CD4-positive, alpha-beta T cell treated with Interleukin-1 beta for 1 hour (primary cell): ENCODE measurements around the gene CCDC34.

Experiments used
- DNase-seq, 2 donors: peaks; one replicate each; pipeline ENCODE4 v3.0.0-alpha.2; 2020 to 2022

CCDC34 gene

DNA sequence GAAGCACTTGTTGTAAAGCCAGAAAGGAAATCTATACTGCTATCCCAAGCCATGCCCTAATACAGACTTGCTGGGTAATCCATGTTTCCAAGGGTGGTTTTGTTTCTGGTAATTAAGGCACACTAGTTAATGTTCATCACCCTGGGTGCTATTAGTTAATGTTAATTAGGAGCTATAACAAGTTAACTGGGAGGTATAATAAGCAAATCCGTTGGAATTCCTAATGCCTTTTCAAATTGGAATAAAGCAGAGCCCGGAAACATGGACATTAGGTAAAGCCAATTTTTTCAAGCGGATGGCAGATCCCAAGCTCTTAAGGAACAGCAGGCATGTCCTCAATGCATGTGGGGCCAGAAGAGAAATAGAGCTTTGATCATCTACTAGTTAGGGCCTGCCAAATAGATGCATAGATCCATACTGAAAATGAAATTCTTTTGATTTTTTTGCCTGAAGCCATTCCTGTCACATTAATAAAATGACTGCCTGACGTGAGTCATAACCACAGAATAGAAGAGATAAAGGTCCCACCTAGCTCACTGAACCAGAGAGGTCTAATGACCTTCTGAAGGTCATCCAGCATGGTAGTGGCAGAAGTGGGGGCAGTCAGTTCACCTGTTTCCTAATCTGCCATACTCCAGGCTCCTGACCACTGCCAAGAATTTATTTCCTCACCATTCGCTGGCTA is 28.5 kb upstream of the CCDC34 start:
- no peak for DNase-seq

DNA sequence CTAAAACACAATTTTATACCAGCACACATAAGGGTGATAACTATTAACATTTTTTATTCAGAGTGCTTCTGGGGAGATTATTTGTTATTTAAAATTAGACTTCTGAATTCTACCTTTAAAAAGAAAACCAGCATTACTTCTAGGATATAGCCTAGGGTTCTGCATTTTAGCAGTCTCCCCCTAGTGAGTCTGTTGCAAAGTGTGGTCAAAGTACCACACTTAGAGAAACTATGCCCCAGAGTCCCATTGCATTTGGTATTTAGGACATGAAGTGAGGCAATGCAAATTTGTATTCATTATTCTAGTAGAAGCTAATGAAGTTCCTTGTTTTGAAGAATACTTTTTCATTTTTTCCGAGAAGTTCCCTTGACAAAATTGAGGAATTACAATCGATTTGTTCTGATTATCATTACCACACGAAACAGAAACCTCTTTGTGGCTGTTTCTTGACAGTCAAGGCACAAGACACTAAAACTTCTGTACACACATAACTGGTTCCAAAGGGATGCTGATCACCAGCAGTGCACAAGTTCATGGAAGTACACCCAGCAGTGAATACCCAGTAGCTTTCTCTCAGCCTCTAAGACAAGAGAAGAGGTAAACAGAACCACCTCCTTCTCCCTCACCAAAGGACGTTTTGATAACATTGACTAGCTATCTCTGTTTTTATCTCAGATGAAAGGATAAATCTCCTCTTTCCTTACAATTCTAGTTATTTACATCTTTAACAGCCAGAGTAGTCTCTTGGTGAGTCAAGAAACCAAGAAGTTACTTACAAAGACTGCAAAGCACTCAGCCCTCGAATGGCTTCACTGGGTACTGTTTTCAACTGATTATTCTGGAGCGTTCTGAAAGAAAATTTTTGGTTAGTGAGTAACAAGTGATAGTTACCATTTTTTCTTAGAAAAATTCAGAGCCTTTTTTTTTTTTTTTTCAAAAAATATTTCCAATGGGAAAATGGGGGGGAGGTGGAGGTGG is 27.6 kb upstream of the CCDC34 start:
- DNase-seq = no peak

DNA sequence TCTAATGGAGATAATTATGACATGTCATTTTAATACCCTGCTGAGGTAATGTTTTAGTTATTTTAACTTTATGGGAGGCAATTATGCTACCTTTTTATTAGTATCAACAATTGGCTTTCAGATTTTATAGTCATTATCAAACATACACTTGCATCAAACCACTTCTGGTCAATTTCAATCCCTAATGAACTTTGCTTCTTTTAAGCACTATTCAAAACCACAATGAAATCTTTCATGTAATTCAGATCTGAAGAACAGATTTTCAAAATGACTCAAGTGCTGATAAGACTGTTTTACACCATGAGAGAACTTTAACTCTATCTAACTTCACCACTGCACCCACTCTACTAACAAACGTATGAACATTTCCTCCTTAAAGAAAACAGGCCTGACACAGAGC is 25.9 kb upstream of the CCDC34 start:
- no peak for DNase-seq

DNA sequence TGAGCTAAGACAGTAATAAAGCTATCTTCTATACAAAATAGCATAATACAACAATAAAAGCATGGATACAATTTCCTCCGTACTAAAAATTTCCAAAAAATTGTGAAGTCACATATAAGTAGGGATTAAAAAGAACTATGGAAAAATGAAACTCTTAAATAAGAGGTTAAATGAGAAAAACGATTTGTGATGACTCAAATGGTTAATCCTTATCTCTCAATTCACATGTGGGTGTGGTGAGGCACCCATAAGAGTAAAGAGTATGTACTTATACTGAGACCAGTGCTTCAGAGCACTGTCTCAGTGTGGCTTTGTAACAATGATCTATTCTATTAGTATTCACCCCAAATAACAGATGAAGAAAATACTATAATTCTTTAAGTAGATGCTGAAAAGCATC is 25.0 kb upstream of the CCDC34 start:
- no peak for DNase-seq

DNA sequence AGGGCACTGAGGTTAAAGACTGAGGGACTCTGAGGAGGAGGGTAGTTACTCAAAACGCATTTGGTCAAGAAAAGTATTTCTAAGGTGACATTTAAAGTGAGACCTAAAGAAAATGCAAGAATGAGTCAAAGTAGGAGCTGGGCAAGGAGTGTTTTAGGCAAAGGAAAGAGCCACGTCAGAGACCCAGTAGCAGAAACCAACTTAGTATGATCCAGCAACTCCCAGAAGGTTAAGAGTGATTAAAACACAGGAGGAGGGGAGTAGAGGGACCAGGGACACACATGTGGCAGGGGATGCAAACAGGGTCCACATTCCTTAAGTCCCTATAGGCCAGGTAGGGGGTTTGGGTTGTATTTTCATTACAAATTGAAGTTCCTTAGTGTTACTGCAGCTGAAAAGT is 24.3 kb upstream of the CCDC34 start:
- DNase-seq = no peak

DNA sequence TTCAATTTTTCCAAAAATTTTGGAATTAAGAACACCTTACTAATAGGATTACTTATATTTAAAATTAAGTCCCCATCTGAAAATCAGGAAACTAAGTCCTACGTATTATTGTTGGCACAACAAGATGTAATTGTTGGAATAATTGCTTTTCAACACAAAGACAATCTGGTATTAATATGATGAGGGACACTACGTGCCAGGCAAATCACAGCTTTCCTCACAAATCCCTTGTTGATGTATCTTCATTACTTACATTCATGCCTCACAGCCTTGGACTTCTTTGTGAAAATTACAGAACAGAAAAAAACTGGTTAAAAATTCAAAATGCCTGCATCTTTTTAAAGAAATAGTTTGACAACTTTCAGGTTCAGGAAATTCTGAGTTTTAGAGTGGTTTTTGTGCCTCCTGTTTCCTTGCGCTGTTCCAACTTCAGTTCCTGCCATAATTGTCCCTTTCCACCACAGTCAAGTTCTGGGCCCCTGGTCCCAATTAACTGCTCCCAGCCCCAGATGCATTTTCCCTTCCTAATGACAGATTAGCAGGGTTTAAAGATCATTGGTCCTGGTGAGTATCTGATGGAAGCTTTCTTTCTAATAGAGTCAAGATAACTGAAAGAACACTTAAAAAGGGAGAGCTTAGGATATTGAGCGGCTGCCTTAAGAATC is 23.3 kb upstream of the CCDC34 start:
- no peak for DNase-seq

DNA sequence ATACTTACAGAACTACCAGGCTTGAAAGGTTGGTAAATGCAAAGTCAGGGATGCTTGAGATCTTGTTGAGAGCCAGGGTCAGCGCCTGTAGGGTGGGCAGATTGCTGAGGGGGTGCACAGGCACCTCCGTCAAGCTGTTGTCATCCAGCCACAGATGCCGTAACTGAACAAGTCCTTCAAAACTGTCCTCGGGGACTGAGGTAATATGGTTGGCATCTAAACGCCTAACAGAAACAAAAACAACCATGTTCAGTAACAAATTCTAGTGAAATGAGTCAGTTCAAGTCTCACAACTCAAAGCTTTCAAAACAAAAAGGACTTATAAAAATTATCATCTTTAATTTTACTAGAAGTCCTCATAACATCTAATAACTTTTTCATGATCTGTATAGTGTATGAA is 22.2 kb upstream of the CCDC34 start:
- no peak for DNase-seq

DNA sequence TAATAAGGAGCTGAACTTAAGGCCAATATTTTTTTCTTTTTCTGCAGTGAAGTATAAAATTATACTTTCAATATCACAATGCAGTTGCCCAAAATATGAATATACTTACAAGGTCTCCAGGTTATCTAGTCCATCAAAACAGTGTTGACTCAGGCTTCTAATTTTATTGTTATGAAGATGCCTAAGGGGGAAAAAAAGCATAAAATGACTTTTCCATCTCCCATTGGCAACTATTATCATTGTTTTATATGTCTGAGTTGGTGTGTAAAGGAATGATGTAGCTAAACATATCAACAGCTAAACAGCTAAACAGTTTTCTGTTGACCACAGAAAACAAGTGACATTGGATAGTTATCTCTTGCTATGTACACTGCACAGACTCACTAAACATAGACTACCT is 21.2 kb upstream of the CCDC34 start:
- DNase-seq = no peak

DNA sequence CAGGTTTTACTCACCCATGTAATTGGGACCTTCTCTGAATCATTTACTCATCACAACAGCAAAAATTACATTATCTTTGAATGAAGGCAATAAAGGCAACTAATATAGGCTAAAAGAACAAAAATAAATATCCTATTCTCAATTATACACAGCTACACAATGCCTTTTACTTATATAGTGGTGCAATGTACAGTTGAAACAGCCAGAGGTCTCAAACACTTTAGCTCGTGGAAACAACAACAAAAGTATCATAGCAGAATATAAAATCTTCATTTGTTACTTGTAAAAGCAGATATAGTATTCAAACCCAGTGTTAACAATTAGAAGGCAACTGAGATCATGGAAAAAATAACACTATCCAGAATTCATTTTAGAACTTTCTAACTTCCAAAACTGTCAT is 20.6 kb upstream of the CCDC34 start:
- DNase-seq = no peak

DNA sequence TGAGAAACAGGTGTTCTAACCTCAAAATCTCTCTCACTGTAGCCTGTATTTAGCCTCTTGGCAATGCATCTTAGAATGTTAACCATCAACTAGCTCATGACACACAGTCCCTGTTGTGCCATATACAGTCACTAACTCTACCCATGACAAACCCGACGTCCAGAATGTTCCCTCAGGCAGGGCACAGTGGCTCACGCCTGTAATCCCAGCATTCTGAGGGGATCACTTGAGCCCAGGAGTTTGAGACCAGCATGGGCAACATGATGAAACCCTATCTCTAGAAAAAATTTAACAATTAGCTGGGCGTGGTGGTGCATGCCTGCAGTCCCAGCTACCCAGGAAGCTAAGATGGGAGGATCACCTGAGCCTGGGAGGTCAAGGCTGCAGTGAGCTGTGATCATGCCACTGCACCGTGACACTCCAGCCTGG is 18.2 kb upstream of the CCDC34 start:
- DNase-seq = no peak

DNA sequence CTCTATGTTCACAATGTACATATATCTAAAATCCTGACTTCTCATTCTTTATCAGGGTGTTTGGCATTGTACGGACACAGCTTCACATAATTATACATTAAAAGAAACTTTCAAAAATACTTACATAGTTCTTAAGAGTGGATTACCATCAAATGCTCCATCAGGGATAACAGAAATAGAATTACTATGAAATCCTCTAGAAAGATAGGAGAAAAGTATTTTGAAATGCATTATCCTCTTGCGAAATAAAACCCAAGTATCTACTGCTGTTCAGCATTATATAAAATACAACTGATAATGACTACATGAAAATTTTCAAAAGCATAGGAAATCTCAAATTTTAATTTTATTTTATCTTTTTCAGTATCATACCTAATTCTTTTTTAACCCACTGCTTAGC is 17.8 kb upstream of the CCDC34 start:
- DNase-seq = no peak

DNA sequence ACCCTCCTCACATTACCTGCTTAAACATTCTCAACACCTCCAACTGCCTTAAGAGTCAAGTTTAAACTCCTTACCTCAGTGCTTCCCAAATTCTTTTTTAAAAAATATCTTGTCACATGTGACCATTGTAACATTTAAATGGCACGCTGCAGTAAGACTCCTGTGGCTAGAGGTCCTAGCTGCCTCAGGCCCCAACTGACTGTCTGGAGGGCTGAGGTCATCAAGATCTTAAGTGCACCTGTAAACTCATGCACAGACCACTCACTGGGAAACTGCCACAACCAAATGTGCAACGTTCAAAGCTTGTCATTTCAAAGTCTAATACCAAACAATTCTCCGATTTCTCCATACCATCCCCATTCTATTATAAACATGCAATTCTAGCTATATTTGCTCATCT is 16.4 kb upstream of the CCDC34 start:
- DNase-seq = no peak

DNA sequence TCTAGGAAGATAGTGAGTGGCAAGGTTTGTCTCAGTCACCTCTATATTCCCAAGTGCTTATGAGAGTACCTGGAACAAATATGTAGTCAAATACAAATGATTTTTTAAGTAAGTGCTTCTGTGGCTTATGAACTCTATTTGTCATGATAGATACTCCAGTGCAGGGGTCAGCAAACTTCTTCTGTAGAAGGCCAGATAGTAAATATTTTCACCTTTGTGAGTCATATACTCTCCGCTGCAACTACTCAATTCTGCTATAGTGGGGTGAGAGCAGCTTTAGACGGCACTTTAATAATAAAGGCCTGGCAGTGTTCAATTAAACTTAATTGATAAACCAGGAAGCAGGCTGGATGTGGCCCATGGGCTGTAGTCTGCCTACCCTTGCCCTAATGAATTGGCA is 12.4 kb upstream of the CCDC34 start:
- DNase-seq = no peak

DNA sequence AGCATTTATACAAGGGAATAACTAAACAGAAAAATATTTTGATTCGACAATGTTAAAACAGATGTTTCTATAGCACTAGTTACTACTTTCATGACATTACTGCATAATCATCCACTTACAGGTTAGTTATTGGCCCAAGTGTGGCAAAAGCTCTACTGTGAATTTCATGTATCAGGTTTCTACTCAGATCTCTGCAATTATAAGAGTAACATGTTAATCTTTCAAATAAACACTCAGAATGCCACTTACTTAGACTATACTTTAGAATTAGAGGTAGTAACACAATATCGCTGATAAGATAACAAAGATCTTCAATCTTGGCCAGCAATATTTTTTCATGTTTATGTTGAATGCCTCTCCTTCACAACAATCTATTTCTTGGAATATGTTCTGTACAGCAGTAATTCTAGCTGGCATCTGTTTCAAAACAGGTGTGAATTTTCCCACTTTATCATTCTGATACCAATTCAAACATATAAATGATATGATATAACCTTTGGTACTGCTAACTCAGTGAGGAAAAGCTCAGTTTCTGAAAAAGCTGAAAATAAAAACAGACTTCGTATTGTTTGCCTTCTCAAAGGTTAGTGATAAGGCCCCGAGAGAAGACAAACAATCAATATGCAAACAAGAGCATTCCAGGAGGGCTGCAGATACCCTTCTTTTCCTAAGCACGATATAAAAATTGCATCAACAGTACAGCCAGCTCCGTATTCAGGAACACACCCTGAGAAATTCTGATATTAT is 11.0 kb upstream of the CCDC34 start:
- no peak for DNase-seq

DNA sequence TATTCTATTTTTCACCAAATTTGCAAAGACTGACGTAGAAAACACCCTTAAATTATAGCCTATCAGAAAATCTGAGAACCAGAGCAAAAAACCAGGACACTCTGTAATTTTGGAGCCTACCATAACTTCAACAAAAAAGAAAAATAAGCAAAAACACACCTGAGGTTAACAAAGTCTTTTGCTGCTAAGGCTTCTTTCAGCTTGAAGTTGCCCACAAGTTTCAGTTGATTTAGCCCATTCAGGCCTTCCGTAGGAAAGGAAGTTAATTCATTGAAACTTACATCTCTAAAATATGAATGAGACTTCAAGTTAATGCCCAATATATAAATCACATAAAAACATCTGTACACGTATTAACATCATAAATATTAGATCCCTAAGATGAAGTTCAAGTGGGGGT is 10.4 kb upstream of the CCDC34 start:
- DNase-seq = no peak

DNA sequence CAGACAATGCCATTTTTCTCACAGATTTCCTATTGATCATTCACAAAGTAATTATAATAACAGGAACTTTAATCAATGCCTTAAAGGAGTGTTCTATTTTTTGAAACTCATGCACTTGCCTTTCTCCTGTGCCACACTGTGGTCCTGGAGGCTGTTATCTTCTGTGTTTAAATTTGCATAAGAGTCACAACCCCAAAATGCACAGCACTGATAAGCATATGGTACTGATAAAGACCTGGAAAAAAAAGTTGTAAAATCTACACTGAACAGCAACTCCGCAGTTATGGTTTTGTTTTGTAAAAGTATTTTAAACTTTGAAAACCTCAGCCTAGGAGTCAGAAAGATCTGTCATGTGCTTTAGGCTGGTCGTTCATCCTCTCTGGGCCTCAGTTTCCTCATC is 9.1 kb upstream of the CCDC34 start:
- DNase-seq = no peak

DNA sequence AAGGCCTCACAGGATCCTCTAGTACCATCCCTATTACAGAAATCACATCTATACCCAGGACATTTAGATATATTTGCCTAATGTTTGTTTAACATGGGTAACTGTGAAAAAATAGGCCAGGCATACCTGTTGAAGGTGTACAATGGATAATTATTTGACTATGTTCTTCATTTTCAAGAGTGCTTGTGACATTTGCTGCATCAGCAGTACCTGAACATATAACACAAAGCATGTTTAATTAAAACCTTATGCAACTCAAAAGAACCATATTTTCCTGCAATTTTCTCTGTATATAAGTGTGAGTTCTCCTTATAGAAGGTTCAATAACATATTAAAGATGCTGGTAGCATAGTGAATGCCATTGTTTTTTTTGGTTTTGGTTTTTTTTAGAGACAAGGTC is 8.5 kb upstream of the CCDC34 start:
- DNase-seq = no peak

DNA sequence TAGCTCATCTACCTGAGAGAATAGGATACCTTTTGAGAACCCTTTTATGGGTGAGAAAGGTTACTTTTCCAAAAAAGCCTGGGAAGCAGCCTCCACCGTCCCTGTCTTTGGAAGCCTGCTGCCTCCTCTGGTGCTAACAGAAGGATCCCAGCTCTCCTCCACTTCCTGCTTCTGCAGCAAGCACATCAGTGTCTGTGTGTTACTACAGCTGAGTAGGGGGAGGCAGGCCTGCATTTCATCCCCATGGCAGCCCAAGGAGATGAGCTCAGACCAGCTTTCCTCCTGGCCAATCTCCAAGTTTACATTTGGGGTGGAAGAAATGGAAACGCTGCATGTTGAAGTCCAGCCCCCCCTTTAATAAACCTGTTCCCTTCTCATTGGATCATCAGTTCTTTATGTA is 7.4 kb upstream of the CCDC34 start:
- no peak for DNase-seq

DNA sequence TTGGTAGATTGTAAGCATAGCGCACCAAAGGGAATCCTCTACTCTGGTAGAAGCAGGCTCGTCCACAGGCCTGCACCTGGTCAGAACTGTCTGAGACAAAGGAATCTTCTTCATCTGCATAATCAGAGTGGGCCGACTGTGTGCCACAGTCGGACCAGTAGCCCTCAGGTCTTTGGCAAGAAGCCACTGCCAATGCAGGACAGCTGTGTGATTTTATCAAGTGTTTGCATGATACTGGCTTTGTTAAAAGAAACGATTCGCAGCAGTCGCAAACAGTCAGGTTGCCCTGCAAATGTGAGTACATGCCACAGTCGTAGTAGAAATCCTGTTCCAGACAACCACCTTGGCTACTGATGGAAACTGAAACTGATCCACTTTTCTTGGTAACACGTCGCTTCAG is 4.9 kb upstream of the CCDC34 start:
- DNase-seq = no peak

DNA sequence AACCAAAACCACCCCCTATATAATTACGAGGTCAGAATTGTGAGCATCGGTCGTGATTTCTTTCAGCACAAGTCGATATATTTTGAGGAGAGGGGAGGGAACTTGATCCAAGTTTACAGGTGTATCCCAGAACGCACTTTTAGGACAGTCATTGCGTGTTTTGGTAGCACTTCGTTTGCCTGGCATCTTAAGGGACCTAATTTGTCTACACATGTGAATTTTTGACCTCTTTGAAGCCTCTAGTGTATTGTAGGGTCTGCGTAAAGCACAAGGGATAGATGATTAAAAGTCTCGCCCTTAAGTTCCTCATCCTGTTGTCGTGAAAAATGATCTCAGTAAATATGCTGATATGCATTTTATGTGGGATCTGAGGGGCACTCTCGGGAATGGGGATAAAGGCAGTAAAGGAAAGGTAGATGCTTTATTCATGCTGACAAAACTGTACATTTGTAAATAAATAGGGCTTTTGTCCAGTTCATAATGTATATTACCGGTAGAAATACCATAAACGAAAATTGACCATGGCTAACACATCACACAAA is 632 bp upstream of the CCDC34 start:
- DNase-seq = no peak

DNA sequence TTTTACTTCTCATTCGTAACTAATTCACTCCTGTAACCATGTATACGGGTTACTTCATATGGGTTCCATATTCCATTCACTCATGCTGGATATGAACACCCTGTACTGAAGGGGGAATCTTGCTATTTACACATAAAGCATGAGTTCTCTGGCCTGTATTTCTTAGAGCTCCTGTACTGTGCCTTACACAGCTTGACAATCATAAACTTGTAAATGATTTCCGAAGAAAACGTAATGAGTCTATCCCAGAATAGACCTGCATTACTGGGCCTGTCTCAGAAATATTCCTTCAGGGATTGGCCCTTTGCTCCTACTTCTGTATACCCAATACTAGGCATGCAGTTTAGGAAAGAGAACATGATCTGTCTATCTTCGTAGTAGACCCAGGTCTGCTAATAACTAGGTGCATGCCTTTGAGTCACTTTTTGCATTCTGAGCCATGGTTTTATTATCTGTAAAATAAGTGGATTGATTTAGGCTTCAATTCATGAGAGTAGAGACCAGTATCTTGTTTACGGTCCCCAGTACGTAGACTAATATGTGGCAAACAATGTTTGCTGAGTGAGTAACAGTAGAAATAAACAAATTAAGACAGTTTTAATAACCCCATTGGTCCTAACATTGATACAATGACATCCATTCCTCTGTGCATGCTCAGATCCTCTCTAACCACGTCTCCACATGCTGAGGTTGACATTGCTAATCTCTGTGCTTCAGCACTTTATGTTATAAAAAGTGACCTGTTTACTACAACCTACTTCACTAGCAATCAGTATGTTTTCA is 1.2 kb downstream of the CCDC34 start:
- DNase-seq = no peak

DNA sequence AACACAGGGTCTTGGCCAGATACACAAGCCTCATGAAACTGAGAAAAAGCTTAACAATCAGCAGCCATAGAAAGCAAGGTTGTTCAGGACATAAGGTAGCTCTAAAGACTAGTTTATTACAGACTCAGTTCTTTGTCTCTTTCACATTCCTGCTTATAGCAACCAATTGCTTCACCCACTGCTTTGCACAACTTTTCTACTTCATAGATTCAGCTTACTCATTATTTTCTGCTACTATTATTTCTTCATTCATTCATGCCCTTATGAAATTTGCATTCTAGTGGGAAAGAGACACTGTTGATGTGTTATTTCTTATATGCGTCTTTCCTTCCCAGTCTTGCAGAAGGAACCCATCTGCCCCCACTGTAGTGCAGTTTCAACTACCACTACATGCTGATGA is 4.7 kb downstream of the CCDC34 start:
- DNase-seq = no peak
